ENCODE results near the gene TMX3. TPM values are rescaled to one million over a fixed set of nuclear protein-coding genes. Genes with fewer than 3 reads are reported as not detected.

Gene TMX3
- total RNA-seq, 1 donor from 2014 or later: 66.8 TPM

DNA sequence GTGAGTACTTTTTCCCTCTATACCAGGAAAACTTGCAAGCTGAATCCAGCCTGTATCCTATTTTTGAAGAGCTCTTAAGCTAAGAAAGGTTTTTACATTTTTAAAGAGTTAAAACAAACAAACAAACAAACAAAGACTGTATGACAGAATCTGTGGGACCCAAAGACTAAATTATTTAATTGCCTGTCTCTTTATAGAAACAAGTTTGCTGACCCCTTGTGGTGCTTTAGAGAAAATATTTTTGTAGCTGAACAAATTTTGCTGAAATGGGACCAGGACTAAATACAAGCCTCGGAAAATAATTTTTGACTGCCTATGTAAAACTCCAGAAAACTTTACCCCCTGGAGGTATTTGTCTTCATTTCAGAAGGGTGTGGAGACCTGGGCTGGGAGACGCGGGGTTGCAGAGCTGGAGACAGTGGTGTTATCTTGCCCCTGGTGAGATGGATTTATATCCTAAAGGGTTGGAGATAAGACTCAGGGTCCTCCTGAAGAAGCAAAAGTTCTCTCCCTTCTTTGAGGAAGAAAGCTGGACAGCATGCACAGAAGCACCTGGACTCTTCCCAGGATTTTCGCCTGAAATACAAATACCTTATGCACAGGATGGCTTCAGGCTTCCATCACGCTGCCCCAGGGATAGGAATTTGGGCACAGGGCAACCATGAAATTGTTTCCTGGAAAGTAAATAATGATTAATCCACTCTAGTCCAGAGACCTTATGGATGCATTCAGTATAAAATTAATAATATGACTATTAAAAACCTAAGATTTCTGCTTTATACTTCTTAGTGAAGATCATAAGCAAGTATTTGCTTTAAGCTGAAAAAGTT is 54.3 kb downstream of the TMX3 start:
- TF ChIP-seq, protein P1, sequence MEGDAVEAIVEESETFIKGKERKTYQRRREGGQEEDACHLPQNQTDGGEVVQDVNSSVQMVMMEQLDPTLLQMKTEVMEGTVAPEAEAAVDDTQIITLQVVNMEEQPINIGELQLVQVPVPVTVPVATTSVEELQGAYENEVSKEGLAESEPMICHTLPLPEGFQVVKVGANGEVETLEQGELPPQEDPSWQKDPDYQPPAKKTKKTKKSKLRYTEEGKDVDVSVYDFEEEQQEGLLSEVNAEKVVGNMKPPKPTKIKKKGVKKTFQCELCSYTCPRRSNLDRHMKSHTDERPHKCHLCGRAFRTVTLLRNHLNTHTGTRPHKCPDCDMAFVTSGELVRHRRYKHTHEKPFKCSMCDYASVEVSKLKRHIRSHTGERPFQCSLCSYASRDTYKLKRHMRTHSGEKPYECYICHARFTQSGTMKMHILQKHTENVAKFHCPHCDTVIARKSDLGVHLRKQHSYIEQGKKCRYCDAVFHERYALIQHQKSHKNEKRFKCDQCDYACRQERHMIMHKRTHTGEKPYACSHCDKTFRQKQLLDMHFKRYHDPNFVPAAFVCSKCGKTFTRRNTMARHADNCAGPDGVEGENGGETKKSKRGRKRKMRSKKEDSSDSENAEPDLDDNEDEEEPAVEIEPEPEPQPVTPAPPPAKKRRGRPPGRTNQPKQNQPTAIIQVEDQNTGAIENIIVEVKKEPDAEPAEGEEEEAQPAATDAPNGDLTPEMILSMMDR (IDR thresholded peaks at IDR 0.05; ENCODE audit: insufficient read depth, low read length, poor library complexity, severe bottlenecking): peak; percentile 45
- H3K4me3 ChIP-seq (ENCODE audit: low read depth, low read length): no peak overlapping the region
- no peaks in the 10 kb centered on the region for H3K36me3 ChIP-seq (ENCODE audit: control insufficient read depth, insufficient read depth, low read length)
- DNase-seq (ENCODE audit: low read depth): peak; percentile 1
- H3K27me3 ChIP-seq (ENCODE audit: control insufficient read depth, insufficient read depth, low read length): no peaks in the 10 kb centered on the region

GRCh38 chr18:68648191-68648590 is 66.7 kb downstream of the TMX3 start:
- DNase-seq (ENCODE audit: low read depth): no peak
- TF ChIP-seq, protein P1 (IDR thresholded peaks at IDR 0.05; ENCODE audit: insufficient read depth, low read length, poor library complexity, severe bottlenecking): no peak
- H3K36me3 ChIP-seq (ENCODE audit: control insufficient read depth, insufficient read depth, low read length): no peaks in the 10 kb centered on the region
- H3K4me3 ChIP-seq (ENCODE audit: low read depth, low read length): no peak overlapping the region
- no peaks in the 10 kb centered on the region for H3K27me3 ChIP-seq (ENCODE audit: control insufficient read depth, insufficient read depth, low read length)

GRCh38 chr18:68642003-68642402 is 72.9 kb downstream of the TMX3 start:
- H3K4me3 ChIP-seq (ENCODE audit: low read depth, low read length): no peak overlapping the region
- no peak for DNase-seq (ENCODE audit: low read depth)
- no peaks in the 10 kb centered on the region for H3K36me3 ChIP-seq (ENCODE audit: control insufficient read depth, insufficient read depth, low read length)
- H3K27me3 ChIP-seq (ENCODE audit: control insufficient read depth, insufficient read depth, low read length): no peaks in the 10 kb centered on the region
- TF ChIP-seq, protein P1 (IDR thresholded peaks at IDR 0.05; ENCODE audit: insufficient read depth, low read length, poor library complexity, severe bottlenecking): no peak

- Histone ChIP-seq H3K27me3 (ENCODE audit: control insufficient read depth, insufficient read depth, low read length) (no peaks in the 10 kb centered on the region), H3K4me3 (ENCODE audit: low read depth, low read length) (no peak overlapping the region), H3K36me3 (ENCODE audit: control insufficient read depth, insufficient read depth, low read length) (no peaks in the 10 kb centered on the region)
- TF ChIP-seq, protein P1 (IDR thresholded peaks at IDR 0.05; ENCODE audit: insufficient read depth, low read length, poor library complexity, severe bottlenecking): no peak
- DNase-seq (ENCODE audit: low read depth): no peak
Measured at GRCh38 chr18:68640861-68641260, 74.0 kb downstream of the TMX3 start.

GRCh38 chr18:68638613-68639012 is 76.3 kb downstream of the TMX3 start:
- Histone ChIP-seq H3K36me3 (ENCODE audit: control insufficient read depth, insufficient read depth, low read length) (no peaks in the 10 kb centered on the region), H3K27me3 (ENCODE audit: control insufficient read depth, insufficient read depth, low read length) (no peaks in the 10 kb centered on the region), H3K4me3 (ENCODE audit: low read depth, low read length) (no peak overlapping the region)
- TF ChIP-seq, protein P1 (IDR thresholded peaks at IDR 0.05; ENCODE audit: insufficient read depth, low read length, poor library complexity, severe bottlenecking): no peak
- no peak for DNase-seq (ENCODE audit: low read depth)

- no peak for DNase-seq (ENCODE audit: low read depth)
- H3K4me3 ChIP-seq (ENCODE audit: low read depth, low read length): no peak overlapping the region
- TF ChIP-seq, protein P1 (IDR thresholded peaks at IDR 0.05; ENCODE audit: insufficient read depth, low read length, poor library complexity, severe bottlenecking): no peak
- no peaks in the 10 kb centered on the region for H3K27me3 ChIP-seq (ENCODE audit: control insufficient read depth, insufficient read depth, low read length)
- H3K36me3 ChIP-seq (ENCODE audit: control insufficient read depth, insufficient read depth, low read length): no peaks in the 10 kb centered on the region
Measured at GRCh38 chr18:68627812-68628211, 87.1 kb downstream of the TMX3 start.

All from kidney epithelial cell (primary cell).